Measurements from ENCODE around the gene ZNF329. TPM values are rescaled to one million over a fixed set of nuclear protein-coding genes. Genes with fewer than 3 reads are reported as not detected.

ZNF329 gene
- total and polyA plus RNA-seq, 2 experiments from 2014 or later: 2.7 to 16.9 TPM

DNA sequence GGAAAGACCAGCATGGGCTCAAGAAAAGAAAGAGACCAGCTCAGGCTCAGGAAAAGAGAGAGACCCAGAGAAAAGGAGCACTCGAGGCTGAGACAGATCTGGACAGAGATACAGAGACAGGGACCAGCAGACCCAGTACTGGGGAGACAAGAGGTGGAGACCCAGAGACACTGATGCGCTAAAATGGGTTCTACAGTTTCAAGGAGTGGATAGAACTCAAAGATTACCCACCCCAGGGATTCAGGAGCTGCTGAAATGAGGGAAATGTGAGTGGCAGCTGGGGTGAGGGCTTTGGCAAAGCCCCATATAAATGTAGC is 51.9 kb downstream of the ZNF329 start:
- Histone ChIP-seq H3K79me2 (replicated peaks; ENCODE audit: insufficient read depth) (peaks cover 16% of the 10 kb centered on the region), H3K27me3 (ENCODE audit: insufficient read depth) (no peaks in the 10 kb centered on the region), H3K4me3 (peak overlapping the region; percentile 94), H3K4me2 (peak overlapping the region; percentile 78), H3K36me3 (ENCODE audit: insufficient read depth) (peaks cover 2% of the 10 kb centered on the region; the same call in 1 of the 2 replicates), H3K27ac (ENCODE audit: low read depth) (peak overlapping the region; percentile 86), H2AFZ (peak overlapping the region; percentile 49; the same call in 1 of the 2 replicates), H3F3A (replicated peaks; ENCODE audit: low read depth) (no peaks in the 10 kb centered on the region), H3K9me2 (ENCODE audit: insufficient read depth) (no peaks in the 10 kb centered on the region), H4K20me1 (replicated peaks; ENCODE audit: insufficient read depth) (no peaks in the 10 kb centered on the region), H3K4me1 (ENCODE audit: insufficient read depth) (no peaks in the 10 kb centered on the region; the same call in none of the 2 replicates)
- Mint-ChIP-seq H3K4me1 (peaks cover 12% of the 10 kb centered on the region; the same call in 2 of the 3 replicates), H3K27ac (peak overlapping the region; percentile 99), H3K9me3 (peaks cover 45% of the 10 kb centered on the region), H3K4me3 (peak overlapping the region; percentile 72), H3K36me3 (ENCODE audit: low read depth) (peaks cover 26% of the 10 kb centered on the region), H3K27me3 (ENCODE audit: insufficient read depth, low read depth, poor library complexity) (peaks cover 2% of the 10 kb centered on the region)
- ATAC-seq: no peak
- TF ChIP-seq, protein P1, sequence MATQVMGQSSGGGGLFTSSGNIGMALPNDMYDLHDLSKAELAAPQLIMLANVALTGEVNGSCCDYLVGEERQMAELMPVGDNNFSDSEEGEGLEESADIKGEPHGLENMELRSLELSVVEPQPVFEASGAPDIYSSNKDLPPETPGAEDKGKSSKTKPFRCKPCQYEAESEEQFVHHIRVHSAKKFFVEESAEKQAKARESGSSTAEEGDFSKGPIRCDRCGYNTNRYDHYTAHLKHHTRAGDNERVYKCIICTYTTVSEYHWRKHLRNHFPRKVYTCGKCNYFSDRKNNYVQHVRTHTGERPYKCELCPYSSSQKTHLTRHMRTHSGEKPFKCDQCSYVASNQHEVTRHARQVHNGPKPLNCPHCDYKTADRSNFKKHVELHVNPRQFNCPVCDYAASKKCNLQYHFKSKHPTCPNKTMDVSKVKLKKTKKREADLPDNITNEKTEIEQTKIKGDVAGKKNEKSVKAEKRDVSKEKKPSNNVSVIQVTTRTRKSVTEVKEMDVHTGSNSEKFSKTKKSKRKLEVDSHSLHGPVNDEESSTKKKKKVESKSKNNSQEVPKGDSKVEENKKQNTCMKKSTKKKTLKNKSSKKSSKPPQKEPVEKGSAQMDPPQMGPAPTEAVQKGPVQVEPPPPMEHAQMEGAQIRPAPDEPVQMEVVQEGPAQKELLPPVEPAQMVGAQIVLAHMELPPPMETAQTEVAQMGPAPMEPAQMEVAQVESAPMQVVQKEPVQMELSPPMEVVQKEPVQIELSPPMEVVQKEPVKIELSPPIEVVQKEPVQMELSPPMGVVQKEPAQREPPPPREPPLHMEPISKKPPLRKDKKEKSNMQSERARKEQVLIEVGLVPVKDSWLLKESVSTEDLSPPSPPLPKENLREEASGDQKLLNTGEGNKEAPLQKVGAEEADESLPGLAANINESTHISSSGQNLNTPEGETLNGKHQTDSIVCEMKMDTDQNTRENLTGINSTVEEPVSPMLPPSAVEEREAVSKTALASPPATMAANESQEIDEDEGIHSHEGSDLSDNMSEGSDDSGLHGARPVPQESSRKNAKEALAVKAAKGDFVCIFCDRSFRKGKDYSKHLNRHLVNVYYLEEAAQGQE (IDR thresholded peaks at IDR 0.05; ENCODE audit: unreplicated experiment): no peak
- TF ChIP-seq, protein P2, sequence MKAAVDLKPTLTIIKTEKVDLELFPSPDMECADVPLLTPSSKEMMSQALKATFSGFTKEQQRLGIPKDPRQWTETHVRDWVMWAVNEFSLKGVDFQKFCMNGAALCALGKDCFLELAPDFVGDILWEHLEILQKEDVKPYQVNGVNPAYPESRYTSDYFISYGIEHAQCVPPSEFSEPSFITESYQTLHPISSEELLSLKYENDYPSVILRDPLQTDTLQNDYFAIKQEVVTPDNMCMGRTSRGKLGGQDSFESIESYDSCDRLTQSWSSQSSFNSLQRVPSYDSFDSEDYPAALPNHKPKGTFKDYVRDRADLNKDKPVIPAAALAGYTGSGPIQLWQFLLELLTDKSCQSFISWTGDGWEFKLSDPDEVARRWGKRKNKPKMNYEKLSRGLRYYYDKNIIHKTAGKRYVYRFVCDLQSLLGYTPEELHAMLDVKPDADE (IDR thresholded peaks at IDR 0.05): no peak
- TF ChIP-seq, protein P3, sequence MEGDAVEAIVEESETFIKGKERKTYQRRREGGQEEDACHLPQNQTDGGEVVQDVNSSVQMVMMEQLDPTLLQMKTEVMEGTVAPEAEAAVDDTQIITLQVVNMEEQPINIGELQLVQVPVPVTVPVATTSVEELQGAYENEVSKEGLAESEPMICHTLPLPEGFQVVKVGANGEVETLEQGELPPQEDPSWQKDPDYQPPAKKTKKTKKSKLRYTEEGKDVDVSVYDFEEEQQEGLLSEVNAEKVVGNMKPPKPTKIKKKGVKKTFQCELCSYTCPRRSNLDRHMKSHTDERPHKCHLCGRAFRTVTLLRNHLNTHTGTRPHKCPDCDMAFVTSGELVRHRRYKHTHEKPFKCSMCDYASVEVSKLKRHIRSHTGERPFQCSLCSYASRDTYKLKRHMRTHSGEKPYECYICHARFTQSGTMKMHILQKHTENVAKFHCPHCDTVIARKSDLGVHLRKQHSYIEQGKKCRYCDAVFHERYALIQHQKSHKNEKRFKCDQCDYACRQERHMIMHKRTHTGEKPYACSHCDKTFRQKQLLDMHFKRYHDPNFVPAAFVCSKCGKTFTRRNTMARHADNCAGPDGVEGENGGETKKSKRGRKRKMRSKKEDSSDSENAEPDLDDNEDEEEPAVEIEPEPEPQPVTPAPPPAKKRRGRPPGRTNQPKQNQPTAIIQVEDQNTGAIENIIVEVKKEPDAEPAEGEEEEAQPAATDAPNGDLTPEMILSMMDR (conservative IDR thresholded peaks at IDR 0.05; ENCODE audit: low read depth in 2 of 2): no peak
- TF ChIP-seq JUNB (IDR thresholded peaks at IDR 0.05; ENCODE audit: unreplicated experiment) (no peak), CREB1 (CRISPR knock-in tag; IDR thresholded peaks at IDR 0.05; ENCODE audit: low read depth) (no peak), ZNF331 (CRISPR knock-in tag; IDR thresholded peaks at IDR 0.05; ENCODE audit: low read depth) (no peak), EZH2phosphoT487 (IDR thresholded peaks at IDR 0.05; ENCODE audit: unreplicated experiment) (no peak), STAT1 (IDR thresholded peaks at IDR 0.05; ENCODE audit: unreplicated experiment) (no peak), ZNF114 (CRISPR knock-in tag; IDR thresholded peaks at IDR 0.05) (no peak), EZH2 (IDR thresholded peaks at IDR 0.05; ENCODE audit: low read depth, unreplicated experiment) (no peak), POLR2AphosphoS5 (IDR thresholded peaks at IDR 0.05; ENCODE audit: low read depth) (no peak), NANOG (IDR thresholded peaks at IDR 0.05; ENCODE audit: borderline replicate concordance) (no peak)
- TF ChIP-seq, protein P4, sequence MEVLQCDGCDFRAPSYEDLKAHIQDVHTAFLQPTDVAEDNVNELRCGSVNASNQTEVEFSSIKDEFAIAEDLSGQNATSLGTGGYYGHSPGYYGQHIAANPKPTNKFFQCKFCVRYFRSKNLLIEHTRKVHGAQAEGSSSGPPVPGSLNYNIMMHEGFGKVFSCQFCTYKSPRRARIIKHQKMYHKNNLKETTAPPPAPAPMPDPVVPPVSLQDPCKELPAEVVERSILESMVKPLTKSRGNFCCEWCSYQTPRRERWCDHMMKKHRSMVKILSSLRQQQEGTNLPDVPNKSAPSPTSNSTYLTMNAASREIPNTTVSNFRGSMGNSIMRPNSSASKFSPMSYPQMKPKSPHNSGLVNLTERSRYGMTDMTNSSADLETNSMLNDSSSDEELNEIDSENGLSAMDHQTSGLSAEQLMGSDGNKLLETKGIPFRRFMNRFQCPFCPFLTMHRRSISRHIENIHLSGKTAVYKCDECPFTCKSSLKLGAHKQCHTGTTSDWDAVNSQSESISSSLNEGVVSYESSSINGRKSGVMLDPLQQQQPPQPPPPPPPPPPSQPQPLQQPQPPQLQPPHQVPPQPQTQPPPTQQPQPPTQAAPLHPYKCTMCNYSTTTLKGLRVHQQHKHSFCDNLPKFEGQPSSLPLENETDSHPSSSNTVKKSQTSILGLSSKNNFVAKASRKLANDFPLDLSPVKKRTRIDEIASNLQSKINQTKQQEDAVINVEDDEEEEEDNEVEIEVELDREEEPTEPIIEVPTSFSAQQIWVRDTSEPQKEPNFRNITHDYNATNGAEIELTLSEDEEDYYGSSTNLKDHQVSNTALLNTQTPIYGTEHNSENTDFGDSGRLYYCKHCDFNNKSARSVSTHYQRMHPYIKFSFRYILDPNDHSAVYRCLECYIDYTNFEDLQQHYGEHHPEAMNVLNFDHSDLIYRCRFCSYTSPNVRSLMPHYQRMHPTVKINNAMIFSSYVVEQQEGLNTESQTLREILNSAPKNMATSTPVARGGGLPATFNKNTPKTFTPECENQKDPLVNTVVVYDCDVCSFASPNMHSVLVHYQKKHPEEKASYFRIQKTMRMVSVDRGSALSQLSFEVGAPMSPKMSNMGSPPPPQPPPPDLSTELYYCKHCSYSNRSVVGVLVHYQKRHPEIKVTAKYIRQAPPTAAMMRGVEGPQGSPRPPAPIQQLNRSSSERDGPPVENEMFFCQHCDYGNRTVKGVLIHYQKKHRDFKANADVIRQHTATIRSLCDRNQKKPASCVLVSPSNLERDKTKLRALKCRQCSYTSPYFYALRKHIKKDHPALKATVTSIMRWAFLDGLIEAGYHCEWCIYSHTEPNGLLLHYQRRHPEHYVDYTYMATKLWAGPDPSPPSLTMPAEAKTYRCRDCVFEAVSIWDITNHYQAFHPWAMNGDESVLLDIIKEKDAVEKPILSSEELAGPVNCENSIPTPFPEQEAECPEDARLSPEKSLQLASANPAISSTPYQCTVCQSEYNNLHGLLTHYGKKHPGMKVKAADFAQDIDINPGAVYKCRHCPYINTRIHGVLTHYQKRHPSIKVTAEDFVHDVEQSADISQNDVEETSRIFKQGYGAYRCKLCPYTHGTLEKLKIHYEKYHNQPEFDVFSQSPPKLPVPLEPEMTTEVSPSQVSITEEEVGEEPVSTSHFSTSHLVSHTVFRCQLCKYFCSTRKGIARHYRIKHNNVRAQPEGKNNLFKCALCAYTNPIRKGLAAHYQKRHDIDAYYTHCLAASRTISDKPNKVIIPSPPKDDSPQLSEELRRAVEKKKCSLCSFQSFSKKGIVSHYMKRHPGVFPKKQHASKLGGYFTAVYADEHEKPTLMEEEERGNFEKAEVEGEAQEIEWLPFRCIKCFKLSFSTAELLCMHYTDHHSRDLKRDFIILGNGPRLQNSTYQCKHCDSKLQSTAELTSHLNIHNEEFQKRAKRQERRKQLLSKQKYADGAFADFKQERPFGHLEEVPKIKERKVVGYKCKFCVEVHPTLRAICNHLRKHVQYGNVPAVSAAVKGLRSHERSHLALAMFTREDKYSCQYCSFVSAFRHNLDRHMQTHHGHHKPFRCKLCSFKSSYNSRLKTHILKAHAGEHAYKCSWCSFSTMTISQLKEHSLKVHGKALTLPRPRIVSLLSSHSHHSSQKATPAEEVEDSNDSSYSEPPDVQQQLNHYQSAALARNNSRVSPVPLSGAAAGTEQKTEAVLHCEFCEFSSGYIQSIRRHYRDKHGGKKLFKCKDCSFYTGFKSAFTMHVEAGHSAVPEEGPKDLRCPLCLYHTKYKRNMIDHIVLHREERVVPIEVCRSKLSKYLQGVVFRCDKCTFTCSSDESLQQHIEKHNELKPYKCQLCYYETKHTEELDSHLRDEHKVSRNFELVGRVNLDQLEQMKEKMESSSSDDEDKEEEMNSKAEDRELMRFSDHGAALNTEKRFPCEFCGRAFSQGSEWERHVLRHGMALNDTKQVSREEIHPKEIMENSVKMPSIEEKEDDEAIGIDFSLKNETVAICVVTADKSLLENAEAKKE (CRISPR knock-in tag; IDR thresholded peaks at IDR 0.05): no peak
- DNase-seq (ENCODE audit: low spot score): no peak
